Keratinocyte (primary cell): Measurements from ENCODE around the gene ADGRB3.

Experiments used
- CTCF ChIP-seq, 3 experiments: IDR thresholded peaks in 1 of 3; conservative IDR thresholded peaks in 1 of 3; optimal IDR thresholded peaks in 1 of 3; 2 replicates in 2 of 3; 3 replicates in 1 of 3; pipeline versions ENCODE3 to v1.5.1; 2011; ENCODE audit warnings: low read length in 3 of 3, mild to moderate bottlenecking in 3 of 3, moderate library complexity in 2 of 3, control low read depth in 1 of 3, inconsistent platforms in 1 of 3; ENCODE audit not compliant: insufficient read depth in 2 of 3; ENCODE audit errors: extremely low read depth in 1 of 3
- EZH2 ChIP-seq: IDR thresholded peaks from one replicate; pipeline ENCODE4 v1.6.1; 2012; ENCODE audit warnings: inconsistent platforms, mild to moderate bottlenecking, low read length, moderate library complexity

- TF ChIP-seq CTCF (optimal IDR thresholded peaks at IDR 0.05 in 1 of 3, IDR thresholded peaks at IDR 0.05 in 1 of 3, conservative IDR thresholded peaks at IDR 0.05 in 1 of 3; ENCODE audit: extremely low read depth in 1 of 3, insufficient read depth in 2 of 3, low read length in 3 of 3) = no peak
- TF ChIP-seq EZH2 = no peak
Measured at GRCh38 chr6:69012211-69012610, 377.1 kb downstream of the ADGRB3 start.
